ENCODE data around the gene RAB2B.
A peak's percentile ranks its signal among the peaks of the same experiment; 100 is the strongest.

The RAB2B gene

DNA sequence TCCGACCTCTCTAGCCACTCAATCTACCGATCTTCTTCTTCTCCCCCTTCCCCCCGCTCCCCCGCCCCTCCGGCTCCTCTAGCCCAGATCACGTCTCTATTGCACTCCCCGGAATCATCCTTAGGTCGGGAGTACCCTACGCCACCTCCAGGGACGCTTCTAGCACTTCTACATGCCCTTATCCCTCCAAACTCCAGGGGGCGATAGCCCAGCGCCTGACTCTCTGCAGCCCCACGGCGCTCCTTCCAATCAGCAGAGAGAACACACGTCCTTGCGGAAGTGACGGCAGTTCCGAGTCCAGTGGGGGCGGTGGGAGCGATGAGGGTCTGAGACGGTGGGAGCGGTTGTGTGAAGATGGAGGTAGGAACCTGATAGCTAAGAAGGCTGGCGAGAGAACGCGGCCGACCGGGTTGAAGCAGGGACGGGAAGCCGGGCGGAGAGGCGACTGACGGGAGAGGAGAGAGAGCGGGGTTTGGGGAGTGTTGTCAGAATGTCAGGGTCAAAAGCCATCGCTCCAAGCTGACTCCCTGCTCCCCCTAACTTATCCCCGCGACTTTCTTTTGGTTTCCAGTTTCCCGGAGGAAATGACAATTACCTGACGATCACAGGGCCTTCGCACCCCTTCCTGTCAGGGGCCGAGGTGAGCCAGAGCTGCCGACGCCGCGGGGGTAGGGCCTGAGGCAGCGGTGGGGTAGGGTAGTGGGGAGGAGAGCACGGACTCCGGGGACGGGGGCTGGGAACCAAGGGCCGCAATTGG is at the start of gene RAB2B, which contains the start of gene TOX4:
Gene RAB2B, minus strand, starts transcription at position 35 of the 757 bp plus-strand sequence. CDS start 87 bp downstream, outside the sequence.
Gene TOX4, plus strand, starts transcription at position 271 of the 757 bp plus-strand sequence. Its CDS starts 84 bp downstream, at position 355.
- DNase-seq, result peak; percentile 97 to 98

DNA sequence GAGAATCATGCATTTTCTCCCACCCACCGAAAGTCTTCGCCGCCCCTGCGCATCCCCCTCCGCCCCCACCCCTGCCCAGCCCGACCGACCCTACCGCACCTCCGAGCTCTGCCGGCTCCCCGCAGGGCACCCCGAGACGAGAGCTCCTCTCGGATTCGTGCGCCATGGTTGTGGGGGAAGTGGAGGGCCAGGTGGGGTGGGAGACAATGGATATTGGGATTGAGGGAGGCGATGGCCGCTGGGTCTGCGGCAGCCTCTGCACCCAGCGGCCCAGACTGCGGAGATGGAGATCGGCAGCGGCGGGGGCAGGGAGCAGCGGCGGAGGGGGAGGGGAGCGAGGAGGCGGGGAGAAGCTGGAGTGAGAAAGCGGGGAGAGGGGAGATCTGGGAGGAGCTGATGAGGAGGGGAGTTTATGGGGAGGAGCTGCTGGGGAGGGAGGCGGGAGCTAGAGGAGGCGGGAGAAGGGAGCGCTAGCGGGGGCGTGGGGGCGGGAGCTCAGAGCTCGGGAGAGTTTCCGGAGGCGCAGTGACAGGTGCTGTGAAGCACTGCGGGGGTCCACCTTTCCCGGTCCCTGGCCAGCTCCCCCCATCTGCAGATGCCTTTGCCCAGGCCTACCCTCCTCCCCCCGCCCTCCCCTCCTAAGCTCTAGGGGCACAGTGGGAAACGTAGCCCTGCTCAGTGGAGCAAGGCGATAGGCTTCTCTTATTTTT is 49.4 kb upstream of the RAB2B start, which contains the start of gene SALL2:
Gene SALL2, minus strand, starts transcription at position 385 of the 710 bp plus-strand sequence. Its CDS starts 219 bp downstream, at position 166.
- DNase-seq, result peak in 1 of 2 donors; percentile 12

DNA sequence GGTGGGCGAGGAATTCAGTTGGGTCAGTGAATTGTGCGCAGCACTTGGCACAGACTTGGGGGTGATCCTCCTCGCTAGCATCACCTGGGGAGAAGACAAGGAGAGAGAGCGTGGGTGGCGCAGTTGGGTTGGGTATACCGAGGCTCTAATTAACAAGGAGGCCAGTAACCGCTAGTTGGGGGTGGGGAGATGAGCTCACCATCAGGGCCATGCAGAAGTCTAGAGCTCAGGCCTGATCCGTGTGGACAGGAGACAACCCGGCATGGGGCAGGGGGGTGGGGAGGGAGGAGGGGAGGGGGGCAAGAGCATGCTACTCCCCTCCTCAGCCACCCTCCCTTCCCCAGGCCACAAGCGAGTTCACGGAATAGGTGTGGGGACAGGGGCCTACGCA is 48.8 kb upstream of the RAB2B start:
- no peak for DNase-seq

DNA sequence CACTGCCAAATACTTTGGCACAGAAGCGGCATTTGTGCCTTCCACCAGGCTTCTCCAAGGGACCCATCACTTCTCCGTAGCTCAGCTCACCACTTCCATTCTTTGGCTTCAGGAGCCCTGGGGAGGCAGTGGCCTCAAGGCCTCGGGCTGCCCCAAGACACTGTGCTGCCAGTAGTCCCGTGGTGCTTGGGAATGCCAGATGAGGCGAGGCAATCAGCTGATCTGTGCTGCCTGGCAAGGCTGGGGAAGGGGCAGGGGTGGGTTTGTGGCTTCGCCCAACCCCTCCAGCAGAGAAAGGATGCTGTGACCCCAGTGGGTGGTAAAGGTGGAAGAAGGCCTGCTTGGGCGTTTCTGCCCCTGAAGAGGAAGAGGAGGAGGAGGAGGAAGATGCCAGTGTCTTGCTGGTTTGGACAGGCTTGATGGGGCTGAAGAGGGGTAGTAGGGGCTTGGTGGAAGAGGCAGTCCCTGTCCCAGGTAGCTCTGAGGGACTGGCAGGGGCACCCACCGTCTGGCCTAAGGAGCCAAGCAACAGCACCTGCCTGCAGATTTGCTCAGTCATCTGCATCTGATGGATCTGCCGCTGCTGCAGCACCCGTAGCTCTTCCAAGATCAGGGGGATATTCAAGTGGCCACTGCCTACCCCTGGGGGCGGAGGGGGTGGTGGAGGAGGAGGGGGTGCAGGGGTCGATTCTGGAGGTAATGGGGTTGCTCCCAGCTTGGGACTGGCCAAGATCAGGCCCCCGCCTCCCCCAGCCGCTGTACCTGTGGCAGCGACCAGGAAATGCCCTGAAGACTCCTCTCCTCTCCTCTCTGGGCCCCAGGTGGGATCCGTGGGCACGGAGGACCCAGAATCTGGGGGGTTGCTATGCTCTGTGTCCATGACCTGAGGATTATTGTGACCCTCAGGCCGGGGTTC is 48.1 kb upstream of the RAB2B start:
- DNase-seq, result no peak

DNA sequence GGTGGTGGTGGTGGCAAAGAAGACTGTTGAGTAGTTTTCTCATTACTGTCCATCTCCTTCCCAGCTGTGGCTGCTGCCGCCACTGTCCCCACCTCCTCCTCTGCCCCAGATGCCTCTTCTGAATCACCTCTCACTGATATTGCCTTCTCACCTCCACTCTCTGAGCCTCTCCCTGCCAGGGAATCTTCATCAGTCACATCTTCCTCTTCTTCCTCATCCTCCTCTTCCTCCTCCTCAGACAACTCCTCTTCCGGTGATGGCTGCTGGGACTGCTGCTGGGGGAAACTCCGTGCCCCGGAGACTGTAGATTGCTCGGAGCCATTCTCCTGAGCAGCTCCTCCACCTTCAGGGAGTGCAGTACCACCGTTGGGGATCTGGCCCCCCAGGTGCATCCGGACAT is 46.4 kb upstream of the RAB2B start:
- no peak for DNase-seq

DNA sequence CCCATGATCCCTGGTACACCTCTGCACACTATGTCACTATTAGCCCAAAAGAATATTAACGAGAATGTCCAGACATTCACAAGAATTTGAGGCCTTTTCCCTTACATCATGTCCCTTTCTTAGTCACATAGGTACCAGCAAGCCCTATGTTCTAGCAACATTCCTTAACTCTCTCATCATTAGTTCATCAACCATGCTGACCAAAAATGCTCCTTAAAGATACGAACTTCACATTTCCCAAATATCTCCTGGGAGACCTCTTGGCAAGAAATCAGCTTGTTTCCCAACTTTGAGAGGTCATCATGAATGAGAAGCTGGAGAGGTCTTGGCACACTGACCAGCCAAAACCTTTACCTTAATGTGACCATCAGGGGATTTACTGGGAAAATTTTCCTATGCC is 44.7 kb upstream of the RAB2B start:
- DNase-seq, result no peak

DNA sequence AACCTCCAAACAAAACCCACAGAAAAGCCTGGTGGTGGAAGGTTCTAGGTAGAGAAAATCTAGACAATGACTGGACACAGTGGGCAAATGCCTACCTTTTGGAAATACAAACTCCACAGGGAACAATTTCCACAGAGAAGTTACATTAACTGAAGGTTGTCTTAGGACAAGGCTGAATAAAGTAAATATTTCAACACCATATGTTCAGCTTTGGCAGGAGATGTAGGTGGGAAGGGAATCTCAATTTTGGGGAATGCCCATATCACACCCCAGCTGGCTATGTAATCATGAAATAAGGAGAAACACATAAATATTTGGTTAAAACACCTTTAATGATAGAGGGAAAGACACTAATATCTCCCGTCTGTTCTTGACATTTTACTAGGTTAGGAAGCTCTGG is 44.0 kb upstream of the RAB2B start:
- no peak for DNase-seq

DNA sequence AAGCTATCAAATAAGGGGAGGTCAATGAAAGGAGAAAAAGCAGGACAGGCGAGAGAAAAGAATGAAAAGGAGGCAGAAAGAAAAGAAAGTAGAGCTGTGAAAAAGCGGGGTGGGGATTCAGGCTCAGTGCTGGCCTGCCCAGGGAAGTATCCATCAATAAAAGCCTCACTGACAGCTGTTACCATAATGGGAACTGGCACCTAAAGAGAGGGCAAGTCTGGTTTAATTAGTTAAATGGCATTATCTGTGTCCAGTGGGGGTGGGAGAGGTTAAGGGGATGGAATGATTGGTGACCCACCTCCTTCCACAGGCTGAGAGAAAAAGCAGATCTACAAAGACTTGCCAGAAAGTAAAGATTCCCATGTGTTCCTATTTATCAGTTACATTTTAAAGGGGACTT is 42.0 kb upstream of the RAB2B start:
- DNase-seq, result no peak

DNA sequence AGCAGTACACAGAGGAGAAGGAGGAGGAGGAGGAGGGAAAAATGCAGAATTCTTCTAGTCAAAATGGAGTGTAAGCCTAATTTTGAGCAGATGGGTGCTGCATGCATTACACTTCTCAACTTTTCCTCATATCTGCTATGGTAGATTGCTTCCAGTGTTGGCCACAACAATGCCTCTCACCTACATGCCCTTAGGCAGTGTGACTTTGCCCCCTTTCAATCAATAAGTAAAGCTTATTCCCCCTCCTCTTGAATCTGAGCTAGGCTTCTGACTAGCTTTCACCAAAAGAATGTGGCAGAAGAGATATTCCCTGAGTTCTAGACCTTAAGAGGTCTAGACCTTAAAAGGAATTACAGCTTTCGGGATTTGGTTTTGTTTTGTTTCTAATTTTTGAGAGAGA is 37.6 kb upstream of the RAB2B start:
- DNase-seq, result no peak

DNA sequence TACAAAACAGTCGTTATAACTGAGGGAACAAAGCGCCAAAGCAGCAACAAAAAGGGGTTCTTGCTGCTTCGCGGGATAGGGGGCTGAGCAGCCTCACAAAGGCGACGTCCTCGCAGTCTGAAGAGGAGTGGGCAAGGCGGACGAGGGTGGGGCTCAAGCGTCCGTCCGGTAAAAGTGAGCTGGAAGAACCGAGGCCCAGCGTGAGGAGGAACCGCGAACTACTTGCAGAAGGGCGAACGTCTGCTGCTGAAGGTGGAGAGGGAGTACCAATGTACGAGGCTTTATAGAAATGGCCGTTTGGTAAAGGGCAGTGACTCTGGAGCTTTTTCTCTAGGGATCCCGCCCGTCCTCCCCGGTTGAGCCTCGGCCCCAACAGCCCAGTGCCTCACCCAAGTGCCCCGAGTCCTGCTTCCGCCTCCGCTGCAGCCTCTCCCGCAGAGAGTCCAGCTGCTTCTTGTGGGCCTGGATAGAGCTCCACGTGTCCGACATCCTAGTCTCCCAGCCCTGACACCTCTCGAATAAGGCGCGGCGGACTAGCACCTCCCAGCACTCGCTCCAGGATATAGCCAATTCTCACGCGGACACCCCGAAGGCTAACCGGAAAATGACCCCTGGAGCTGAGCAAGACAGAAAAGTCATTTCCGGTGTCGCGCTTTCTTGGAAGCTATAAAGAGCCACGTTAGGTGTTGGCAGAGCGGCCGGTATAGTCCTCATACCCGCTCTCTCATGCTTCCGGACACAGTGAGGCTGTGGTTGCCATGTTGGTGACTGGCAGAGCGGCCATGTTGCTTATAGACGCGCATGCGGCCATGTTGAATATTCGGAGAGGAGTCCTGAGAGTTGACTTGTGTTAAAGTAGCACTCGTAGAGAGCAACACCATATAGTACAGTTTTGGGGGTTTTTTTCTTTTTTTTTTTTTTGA is 34.2 kb upstream of the RAB2B start, which contains the start of gene METTL3:
Gene METTL3, minus strand, starts transcription at position 606 of the 923 bp plus-strand sequence. Its CDS starts 117 bp downstream, at position 489.
- DNase-seq, result peak; percentile 97 to 99

DNA sequence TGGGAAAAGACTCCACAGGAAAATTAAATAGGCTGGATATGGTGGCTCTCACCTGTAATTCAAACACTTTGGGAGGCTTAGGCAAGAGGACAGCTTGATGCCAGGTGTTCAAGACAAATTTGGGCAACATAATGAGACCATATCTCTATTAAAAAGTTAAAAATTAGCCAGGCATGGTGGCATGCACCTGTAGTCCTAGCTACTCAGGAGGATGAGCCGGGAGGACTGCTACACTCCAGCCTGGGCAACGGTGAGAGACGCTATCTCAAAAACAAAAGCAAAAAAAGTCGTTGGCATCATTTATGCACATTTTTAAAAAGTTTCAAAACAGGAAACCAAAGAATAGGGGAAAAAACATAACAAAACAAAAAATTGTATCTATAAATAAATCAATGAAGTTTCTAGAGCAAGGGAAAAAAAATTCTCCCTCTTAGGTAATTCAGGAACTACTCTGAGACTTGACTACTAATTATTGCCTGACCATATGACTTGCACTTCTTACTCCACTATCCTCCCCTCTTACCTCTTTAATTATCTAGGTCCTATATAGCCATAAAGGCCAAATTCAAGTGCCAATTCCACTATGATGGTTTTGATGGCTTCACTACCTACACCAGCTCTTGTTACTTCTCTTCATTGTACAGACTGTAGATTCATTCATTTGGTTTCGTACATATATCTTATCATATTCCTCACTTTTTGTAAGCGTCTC is 32.8 kb upstream of the RAB2B start:
- peak; percentile 21 to 47 for DNase-seq

DNA sequence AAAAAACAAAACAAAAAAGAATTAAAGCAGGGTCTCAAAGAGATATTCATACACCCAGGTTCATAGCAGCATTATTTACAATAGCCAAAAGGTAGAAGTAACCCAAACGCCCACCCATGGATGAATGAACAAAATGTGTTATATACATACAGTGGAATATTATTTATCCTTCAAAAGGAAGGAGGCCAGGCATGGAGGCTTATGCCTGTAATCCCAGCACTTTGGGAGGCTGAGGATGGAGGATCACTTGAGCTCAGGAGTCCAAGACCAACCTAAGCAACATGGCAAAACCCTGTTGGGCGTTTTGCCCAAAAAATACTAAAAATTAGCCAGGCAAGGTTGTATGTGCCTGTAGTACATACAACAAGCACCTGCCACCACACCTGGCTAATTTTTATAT is 29.8 kb upstream of the RAB2B start:
- DNase-seq, result no peak

DNA sequence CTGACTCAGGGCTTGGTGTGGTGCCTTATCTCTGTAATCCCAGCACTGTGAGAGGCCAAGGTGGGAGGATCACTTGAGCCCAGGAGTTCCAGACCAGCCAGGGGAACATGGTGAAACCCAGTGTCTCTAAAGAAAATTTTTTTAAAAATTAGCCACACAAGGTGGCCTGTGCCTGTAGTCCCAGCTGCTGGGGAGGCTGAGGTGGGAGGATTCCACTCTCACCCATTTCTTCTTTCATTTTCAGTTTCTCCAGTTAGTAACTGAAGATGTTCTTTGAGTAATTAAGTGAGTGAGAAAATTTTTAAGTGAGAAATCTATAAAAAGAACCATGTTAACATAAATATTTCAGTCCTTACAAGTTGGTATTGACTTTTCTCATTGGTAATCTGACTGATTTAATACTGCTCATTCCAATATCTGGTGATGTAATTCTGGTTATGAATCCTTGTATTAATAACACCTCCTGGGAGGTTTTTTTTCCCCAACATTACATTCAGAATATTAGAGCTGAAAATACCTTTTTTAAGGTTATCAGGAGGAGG is 28.3 kb upstream of the RAB2B start:
- DNase-seq, result peak in 1 of 2 donors; percentile 31

DNA sequence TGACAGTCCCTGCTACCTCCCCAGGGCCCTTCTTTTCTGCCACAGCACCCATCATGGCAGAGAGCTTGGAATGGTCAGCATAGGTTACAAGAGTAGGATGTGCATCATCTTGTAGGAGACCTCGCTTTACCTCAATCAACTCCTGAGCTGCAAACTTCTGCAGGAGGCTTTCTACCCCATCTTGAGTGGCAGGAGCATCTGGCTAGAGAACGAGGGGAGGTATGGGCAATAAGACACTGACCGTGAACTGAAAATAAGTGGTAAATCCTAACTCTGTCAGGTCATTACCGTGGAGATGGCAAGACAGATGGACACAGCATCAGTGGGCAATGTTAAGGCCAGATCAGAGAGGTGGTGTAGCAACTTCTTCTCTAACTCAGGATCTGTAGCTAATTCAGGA is 26.6 kb upstream of the RAB2B start:
- no peak for DNase-seq

DNA sequence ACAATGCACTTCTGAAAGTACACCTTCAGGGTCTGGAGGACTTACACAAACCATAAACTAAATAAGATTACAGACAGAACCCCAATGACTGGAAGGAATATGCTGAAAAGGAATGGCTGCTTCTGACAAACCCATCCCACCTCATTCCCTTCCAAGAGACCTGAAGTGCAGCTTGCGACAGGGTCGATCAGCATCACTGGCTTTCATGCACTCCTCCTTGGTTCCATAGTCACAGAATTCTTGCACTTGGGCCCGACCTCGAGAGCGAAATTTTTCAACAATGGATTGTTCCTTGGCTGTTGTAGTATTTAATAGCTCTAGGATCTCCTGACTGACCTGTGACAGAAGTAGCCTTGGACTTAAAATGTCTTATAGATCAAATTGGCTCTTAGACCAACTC is 24.8 kb upstream of the RAB2B start:
- DNase-seq, result no peak

DNA sequence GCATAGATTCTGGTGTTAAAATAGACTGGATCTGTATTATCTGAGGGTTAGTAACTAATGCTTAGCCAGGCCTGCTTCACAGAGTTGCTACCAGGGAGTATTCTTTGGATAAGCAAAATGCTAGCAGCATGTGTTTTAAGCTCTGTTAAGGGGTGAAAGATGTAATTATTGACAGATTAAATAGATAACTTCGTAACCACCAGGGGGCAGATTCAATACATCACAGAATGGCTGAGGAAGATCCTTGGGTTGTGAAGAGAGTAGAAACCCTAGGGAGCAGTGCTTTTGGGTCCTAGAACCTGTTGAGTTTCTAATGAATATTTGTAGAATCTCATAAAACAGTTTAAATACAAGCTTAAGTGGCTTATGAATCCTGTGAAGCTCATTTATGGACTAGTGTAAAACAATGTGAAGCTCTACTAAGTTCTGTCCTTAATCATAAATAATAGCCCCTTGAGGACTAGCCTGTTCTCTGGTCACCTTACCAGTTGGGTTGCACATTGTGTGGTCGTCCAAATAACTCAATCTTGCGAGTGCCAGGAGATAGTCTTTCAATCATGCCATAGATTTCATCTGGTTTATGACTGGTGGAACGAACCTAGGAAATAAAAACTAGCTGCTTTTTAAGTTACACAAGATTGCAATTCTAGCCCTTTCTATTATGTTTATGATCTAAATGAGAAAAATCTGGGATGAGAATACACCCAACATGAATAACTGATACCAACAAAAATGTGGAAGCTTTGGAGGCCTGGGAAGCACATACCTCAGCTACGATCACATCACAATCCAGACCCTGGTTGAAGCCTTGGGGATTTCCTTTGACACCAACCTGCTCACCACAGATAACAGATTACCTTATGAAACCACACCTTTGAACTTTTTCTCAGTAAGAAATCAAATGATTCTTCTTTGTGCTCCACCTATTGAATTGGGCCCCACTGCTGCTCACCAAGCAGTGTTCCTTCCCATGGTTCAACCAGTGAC is 22.1 kb upstream of the RAB2B start:
- DNase-seq, result peak in 1 of 2 donors; percentile 70

DNA sequence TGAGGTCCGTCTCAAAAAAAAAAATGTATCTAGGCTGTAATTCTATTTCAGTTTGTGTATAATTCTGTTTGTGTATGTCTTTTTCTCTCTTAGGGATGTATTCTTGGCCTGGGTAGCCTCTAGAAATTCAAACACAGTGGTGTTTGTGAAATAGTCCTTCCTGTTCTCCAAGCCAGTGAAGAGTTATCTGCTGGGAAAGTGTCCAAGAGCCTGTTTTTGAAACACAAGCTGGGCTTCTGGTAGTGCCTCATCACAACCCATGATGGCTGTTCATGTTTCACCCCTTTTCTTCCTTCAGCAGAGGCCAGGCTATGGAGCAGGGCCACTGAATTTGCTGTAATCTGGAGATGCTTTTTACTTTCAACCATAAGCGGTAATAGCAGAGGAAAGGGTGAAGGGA is 19.7 kb upstream of the RAB2B start:
- no peak for DNase-seq

DNA sequence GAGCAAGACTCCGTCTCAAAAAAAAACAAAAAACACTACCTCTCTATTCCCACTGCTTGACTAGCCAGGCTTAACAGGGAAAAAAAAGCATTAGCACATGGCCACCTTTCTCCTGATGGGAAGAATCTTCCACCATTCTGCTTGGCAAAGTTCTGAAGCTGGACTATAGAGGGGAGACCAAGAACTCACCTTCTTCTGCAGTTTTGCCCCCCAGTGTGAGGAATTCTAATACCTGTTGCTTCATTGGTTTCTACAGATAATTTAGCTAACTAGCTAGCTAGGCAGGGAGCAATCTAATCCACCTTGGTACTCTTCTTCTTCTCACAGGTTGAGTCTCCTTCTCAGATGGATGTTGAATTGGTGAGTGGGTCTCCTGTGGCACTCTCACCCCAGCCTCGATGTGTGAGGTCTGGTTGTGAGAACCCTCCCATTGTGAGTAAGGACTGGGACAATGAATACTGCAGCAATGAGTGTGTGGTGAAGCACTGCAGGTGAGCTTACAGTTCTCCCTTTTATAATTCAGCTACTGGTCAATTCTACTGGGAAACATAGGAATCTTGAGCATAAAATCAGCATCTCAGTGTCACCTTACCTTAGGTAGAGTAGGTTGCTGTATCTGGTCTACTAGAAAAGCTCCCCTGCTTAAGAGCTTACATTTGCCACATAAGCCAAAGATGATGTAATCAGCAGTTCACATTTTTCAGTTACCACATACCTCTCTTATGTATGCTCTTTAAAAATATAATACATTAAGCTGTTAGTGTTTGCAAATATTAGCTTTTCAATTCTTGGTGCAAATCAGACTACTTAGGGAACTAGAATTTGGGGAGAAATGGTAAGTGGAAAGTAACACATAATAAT is 18.4 kb upstream of the RAB2B start:
- no peak for DNase-seq
